ENCODE measurements around the gene PRKAR1A. TPM values are rescaled to one million over a fixed set of nuclear protein-coding genes. Genes with fewer than 3 reads are reported as not detected.
A peak's percentile ranks its signal among the peaks of the same experiment; 100 is the strongest.

Gene PRKAR1A
- total RNA-seq, 2 donors from 2014 or later = 296 to 409 TPM

GRCh38 chr17:68533887-68534694 lies 21.9 kb downstream of the PRKAR1A start:
- Histone ChIP-seq H3K36me3 (peaks cover 0 to 14% of the 10 kb centered on the region in 2 donors), H3K27me3 (replicated peaks; ENCODE audit: insufficient read depth) (no peaks in the 10 kb centered on the region), H3K4me1 (replicated peaks) (no peaks in the 10 kb centered on the region), H3K9me3 (no peaks in the 10 kb centered on the region), H3K27ac (no peak overlapping the region), H3K4me3 (no peak overlapping the region)
- intact Hi-C loops (cut with DNase I) = loop anchor here (5.0 to 10.0 kb wide), 2 partner anchors 71 to 228 kb away; partner anchors contain the start of gene FAM20A
- TF ChIP-seq POLR2A (IDR thresholded peaks at IDR 0.05) = no peak
- peak in 2 of 4 experiments; percentile 38 to 51 for TF ChIP-seq CTCF (IDR thresholded peaks at IDR 0.05)
- no peak for DNase-seq (ENCODE audit: low spot score)
- 70% methylated on average over 6 of the region's 6 CpGs for WGBS

- Histone ChIP-seq H3K27me3 (replicated peaks; ENCODE audit: insufficient read depth) (no peaks in the 10 kb centered on the region), H3K4me3 (no peak overlapping the region), H3K36me3 (peaks cover 0 to 11% of the 10 kb centered on the region in 2 donors), H3K27ac (no peak overlapping the region), H3K9me3 (no peaks in the 10 kb centered on the region), H3K4me1 (replicated peaks) (no peaks in the 10 kb centered on the region)
- DNase-seq (ENCODE audit: low spot score) = no peak
- intact Hi-C loops (cut with DNase I) = loop anchor here (5.0 to 10.0 kb wide), 2 partner anchors 70 to 228 kb away; partner anchors contain the start of gene FAM20A
- TF ChIP-seq CTCF (IDR thresholded peaks at IDR 0.05) (no peak), POLR2AphosphoS5 (IDR thresholded peaks at IDR 0.05) (no peak), POLR2A (IDR thresholded peaks at IDR 0.05) (no peak)
- 77% methylated on average over 6 of the region's 6 CpGs for WGBS
Measured at GRCh38 chr17:68534695-68535088, 22.5 kb downstream of the PRKAR1A start.

- no peak overlapping the region for H3K4me3 ChIP-seq
- no peaks in the 10 kb centered on the region for H3K9me3 ChIP-seq
- TF ChIP-seq CTCF (IDR thresholded peaks at IDR 0.05) = no peak
- TF ChIP-seq POLR2AphosphoS5 (IDR thresholded peaks at IDR 0.05) = no peak
- intact Hi-C loops (cut with DNase I) = loop anchor here (10.0 kb wide), 1 partner anchor 69 kb away; the partner anchor contains the start of gene FAM20A
- no peak for DNase-seq (ENCODE audit: low spot score)
- no peaks in the 10 kb centered on the region for H3K4me1 ChIP-seq (replicated peaks)
- WGBS = 79% methylated on average over 3 of the region's 3 CpGs
- no peaks in the 10 kb centered on the region for H3K27me3 ChIP-seq (replicated peaks; ENCODE audit: insufficient read depth)
- no peaks in the 10 kb centered on the region for H3K36me3 ChIP-seq
- H3K27ac ChIP-seq = no peak overlapping the region
Measured at GRCh38 chr17:68535922-68536321, 23.7 kb downstream of the PRKAR1A start.

GRCh38 chr17:68539548-68540467 lies 27.6 kb downstream of the PRKAR1A start:
- H3K4me3 ChIP-seq = no peak overlapping the region
- no peak for DNase-seq (ENCODE audit: low spot score)
- TF ChIP-seq CTCF (IDR thresholded peaks at IDR 0.05) = peak in 2 of 4 experiments; percentile 24 to 34
- peak; percentile 7 for TF ChIP-seq POLR2AphosphoS5 (IDR thresholded peaks at IDR 0.05)
- TF ChIP-seq POLR2A (IDR thresholded peaks at IDR 0.05) = no peak
- 60% methylated on average over 20 of the region's 20 CpGs for WGBS
- no peaks in the 10 kb centered on the region for H3K4me1 ChIP-seq (replicated peaks)
- intact Hi-C loops (cut with DNase I) = loop anchor here (5.0 to 10.0 kb wide), 2 partner anchors 65 to 217 kb away; partner anchors contain the start of gene FAM20A
- H3K27me3 ChIP-seq (replicated peaks; ENCODE audit: insufficient read depth) = no peaks in the 10 kb centered on the region
- no peaks in the 10 kb centered on the region for H3K9me3 ChIP-seq
- no peaks in the 10 kb centered on the region for H3K36me3 ChIP-seq
- no peak overlapping the region for H3K27ac ChIP-seq

Measured in prostate gland (tissue), 2 donors.